Breast epithelium (tissue), 3 donors: ENCODE results near the gene NELL1.

Source experiments
- CTCF ChIP-seq, 3 donors: fragments of 450-650 bp; IDR thresholded peaks; one replicate each; pipeline ENCODE4 v1.5.1; 2016 to 2017; ENCODE audit warnings: antibody characterized with exemption in 3 of 3, mild to moderate bottlenecking in 3 of 3, moderate library complexity in 3 of 3
- POLR2A ChIP-seq: fragments of 450-650 bp; IDR thresholded peaks from one replicate; pipeline ENCODE4 v1.6.1; 2016; ENCODE audit warnings: antibody characterized with exemption, mild to moderate bottlenecking, moderate library complexity
- POLR2AphosphoS5 ChIP-seq, 3 donors: sonication (generic); formaldehyde crosslinking; IDR thresholded peaks; one replicate each; pipeline ENCODE4 v1.6.1; 2017; ENCODE audit warnings: antibody characterized with exemption in 3 of 3

- TF ChIP-seq CTCF (IDR thresholded peaks at IDR 0.05) (no peak), POLR2A (no peak), POLR2AphosphoS5 (IDR thresholded peaks at IDR 0.05) (no peak)
Observed at GRCh38 chr11:21402274-21402673, 732.9 kb downstream of the NELL1 start.
